ENCODE results near the gene SIX2. TPM values are rescaled to one million over a fixed set of nuclear protein-coding genes. Genes with fewer than 3 reads are reported as not detected.

Gene SIX2
- total and polyA plus RNA-seq, 2 of the 8 experiments (the other 6 are each of a cell fraction or from before 2014, with no cell fraction given): 0.47 to 1.0 TPM

GRCh38 chr2:45018023-45018422, 8.8 kb upstream of the SIX2 start:
- Histone ChIP-seq H3K4me3 (ENCODE audit: extremely low read depth in 1 of 4, insufficient read depth in 2 of 4, low read depth in 3 of 4, low read length in 4 of 4) (no peak overlapping the region), H3K9me3 (ENCODE audit: insufficient read depth in 2 of 2, low read depth in 1 of 2, low read length in 1 of 2) (no peaks in the 10 kb centered on the region), H2AK5ac (ENCODE audit: low read depth, low read length) (no peak overlapping the region), H3K79me2 (ENCODE audit: control insufficient read depth in 1 of 2, insufficient read depth in 2 of 2, low read length in 2 of 2) (no peaks in the 10 kb centered on the region), H3K18ac (ENCODE audit: extremely low read depth, low read length) (no peak overlapping the region), H4K91ac (replicated peaks; ENCODE audit: insufficient read length, low read length) (no peak overlapping the region), H2AFZ (ENCODE audit: low read length) (no peak overlapping the region), H3K27ac (ENCODE audit: low read depth, low read length) (no peak overlapping the region), H3K27me3 (replicated peaks in 1 of 4; ENCODE audit: control insufficient read depth in 3 of 4, extremely low read depth in 1 of 4, insufficient read depth in 3 of 4, low read length in 3 of 4) (peaks cover 4 to 22% (median 19%) of the 10 kb centered on the region in 4 experiments), H3K36me3 (ENCODE audit: control insufficient read depth in 2 of 4, insufficient read depth in 4 of 4, low read length in 3 of 4) (no peaks in the 10 kb centered on the region), H3K56ac (replicated peaks; ENCODE audit: insufficient read length, low read depth, low read length) (no peak overlapping the region), H4K8ac (ENCODE audit: extremely low read depth, insufficient read depth, low read length) (no peak overlapping the region), H2BK5ac (ENCODE audit: low read depth, low read length) (no peak overlapping the region), H3K9ac (replicated peaks in 1 of 4; ENCODE audit: extremely low read depth in 1 of 4, low read depth in 3 of 4, low read length in 3 of 4) (no peak overlapping the region), H3K14ac (ENCODE audit: insufficient read length) (no peak overlapping the region), H2BK120ac (replicated peaks; ENCODE audit: low read depth, low read length) (no peak overlapping the region), H3K23ac (ENCODE audit: insufficient read length) (no peak overlapping the region), H3K79me1 (ENCODE audit: low read depth, low read length) (no peaks in the 10 kb centered on the region), H4K20me1 (replicated peaks in 1 of 2; ENCODE audit: control insufficient read depth in 1 of 2, insufficient read depth in 2 of 2, low read length in 2 of 2) (no peaks in the 10 kb centered on the region), H2BK12ac (ENCODE audit: low read depth, low read length) (no peak overlapping the region), H3K23me2 (ENCODE audit: low read depth, low read length) (peaks cover 3% of the 10 kb centered on the region), H3K4ac (replicated peaks; ENCODE audit: insufficient read length, low read depth, low read length) (no peak overlapping the region), H2BK20ac (ENCODE audit: low read length) (no peak overlapping the region), H4K5ac (ENCODE audit: insufficient read length, low read depth, low read length) (no peak overlapping the region), H3K4me1 (replicated peaks in 1 of 4; ENCODE audit: control insufficient read depth in 3 of 4, insufficient read depth in 4 of 4, low read length in 3 of 4) (peaks cover 0 to 5% (median 3%) of the 10 kb centered on the region in 4 experiments; a peak in 4 of 7 replicates), H2BK15ac (ENCODE audit: low read length) (no peak overlapping the region), H3K4me2 (ENCODE audit: insufficient read depth in 1 of 2, low read depth in 2 of 2, low read length in 2 of 2) (no peak overlapping the region)
- FAIRE-seq (no peak), DNase-seq (ENCODE audit: low read depth in 1 of 2, low spot score in 2 of 2) (no peak)
- CTCF ChIA-PET (ENCODE audit: partially characterized antibody): interaction anchor here (0.9 to 2.6 kb wide), 4 partner anchors 17 to 62 kb away, joined by 3 to 8 read pairs (median 6); no protein-coding TSS in a partner anchor
- WGBS, 2 experiments (ENCODE audit: extremely low coverage in 1 of 2, insufficient coverage in 1 of 2, insufficient read length in 1 of 2, insufficient replicate concordance in 2 of 2, low coverage in 1 of 2, low lambda C conversion rate in 2 of 2, missing lambda C conversion rate in 1 of 2): 45% methylated on average over 1 of the region's 1 CpG; no CpG with 5 or more reads in 1 of the 2 experiments
- no peak for TF ChIP-seq RBBP5 (IDR thresholded peaks at IDR 0.05; ENCODE audit: borderline replicate concordance, low read depth, low read length)
- TF ChIP-seq TEAD4 (IDR thresholded peaks at IDR 0.05; ENCODE audit: low read depth, low read length): peak; percentile 65; the same call in 1 of the 2 replicates
- TF ChIP-seq RAD21 (IDR thresholded peaks at IDR 0.05 in 1 of 2, conservative IDR thresholded peaks at IDR 0.05 in 1 of 2; ENCODE audit: low read depth in 2 of 2, low read length in 2 of 2): no peak
- TF ChIP-seq CREB1 (IDR thresholded peaks at IDR 0.05): no peak
- POLR2A ChIA-PET (ENCODE audit: partially characterized antibody): no interaction called here
